Hepatic stellate cell (primary cell): Measurements from ENCODE around the gene KCNJ10.
A peak's percentile ranks its signal among the peaks of the same experiment; 100 is the strongest.

Source experiments
- DNase-seq: peaks from one replicate; pipeline ENCODE4 v3.0.0; 2011; ENCODE audit warnings: low spot score

The KCNJ10 gene

GRCh38 chr1:160024195-160024905, 45.6 kb downstream of the KCNJ10 start:
- DNase-seq: no peak

GRCh38 chr1:160022330-160023310, 47.3 kb downstream of the KCNJ10 start:
- no peak for DNase-seq

- no peak for DNase-seq
Measured at GRCh38 chr1:160021376-160022074, 48.4 kb downstream of the KCNJ10 start.

GRCh38 chr1:160020196-160020595, 49.8 kb downstream of the KCNJ10 start:
- no peak for DNase-seq

DNA sequence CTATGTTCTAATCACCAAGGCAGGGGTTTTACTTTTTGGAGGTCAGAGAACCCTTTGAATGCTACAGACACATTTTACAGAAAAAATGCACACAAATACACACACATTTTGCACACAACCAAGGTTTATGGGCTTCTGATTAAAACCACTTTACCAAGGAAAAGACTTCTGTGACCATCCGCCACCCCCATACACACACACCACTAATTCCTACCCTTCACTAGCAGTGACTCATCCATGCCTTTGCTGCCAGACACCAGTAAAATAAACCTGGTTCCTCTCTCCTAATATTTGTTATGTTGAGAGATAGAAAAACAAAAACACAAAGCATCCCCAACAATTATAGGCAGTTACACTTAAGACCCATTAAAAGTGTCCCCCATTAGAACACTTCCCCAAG, 51.1 kb downstream of the KCNJ10 start:
- DNase-seq: peak; percentile 31

- no peak for DNase-seq
Measured at GRCh38 chr1:160018347-160018746, 51.6 kb downstream of the KCNJ10 start.

GRCh38 chr1:160017592-160017991, 52.4 kb downstream of the KCNJ10 start:
- no peak for DNase-seq

GRCh38 chr1:160011781-160012180, 58.2 kb downstream of the KCNJ10 start:
- no peak for DNase-seq

GRCh38 chr1:160009801-160010200, 60.2 kb downstream of the KCNJ10 start:
- no peak for DNase-seq

DNA sequence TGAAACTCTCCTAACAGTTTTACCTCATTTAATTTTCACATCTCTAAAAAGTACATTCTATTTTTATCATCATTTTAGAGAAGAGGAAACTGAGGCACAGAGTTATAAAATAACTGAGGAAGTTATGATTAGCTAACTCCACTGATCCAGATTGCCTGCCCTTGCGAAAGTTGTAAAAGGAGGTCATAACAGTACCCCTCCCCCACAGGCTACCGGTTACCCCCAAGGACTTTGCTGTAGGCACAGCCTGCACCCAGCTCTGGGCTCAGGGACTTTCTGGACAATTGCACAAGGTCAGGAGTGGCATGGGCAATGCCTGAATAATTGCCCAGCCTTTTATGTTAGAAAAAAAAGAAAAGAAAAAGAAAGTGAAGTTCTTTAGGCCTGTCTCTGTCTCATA, 60.9 kb downstream of the KCNJ10 start:
- DNase-seq: no peak

DNA sequence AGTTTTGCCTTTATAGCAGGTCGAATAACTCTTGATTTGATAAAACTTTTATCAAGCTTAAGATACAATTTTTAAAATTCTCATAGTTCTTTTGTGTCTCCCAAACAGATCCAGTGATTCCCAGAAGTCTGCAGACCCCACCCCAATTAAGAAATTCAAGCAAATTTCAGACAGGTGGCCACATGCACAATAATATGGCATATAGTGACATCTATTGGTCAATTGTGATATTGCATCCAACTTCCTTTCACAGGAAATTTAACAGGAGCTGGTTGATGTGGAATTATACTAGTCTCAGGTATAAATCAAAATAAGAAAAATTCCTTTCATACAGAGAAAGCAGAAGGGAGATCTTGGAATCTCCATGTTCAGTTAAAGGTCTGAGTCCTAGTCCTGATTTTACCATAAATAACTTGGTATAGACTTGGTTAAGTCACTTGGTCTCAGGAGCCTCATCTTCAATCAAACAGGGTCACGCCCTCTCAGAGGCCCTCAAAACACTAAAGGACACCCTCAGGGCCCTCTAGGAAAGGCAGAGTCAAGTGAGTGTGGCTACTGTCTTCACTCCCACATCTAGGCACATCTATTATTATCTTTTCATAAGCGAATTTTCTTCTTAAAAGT, 62.3 kb downstream of the KCNJ10 start:
- no peak for DNase-seq

- DNase-seq: peak; percentile 36
Measured at GRCh38 chr1:160006312-160006940, 63.5 kb downstream of the KCNJ10 start.

GRCh38 chr1:160005070-160005469, 64.9 kb downstream of the KCNJ10 start:
- no peak for DNase-seq

GRCh38 chr1:160004425-160004824, 65.5 kb downstream of the KCNJ10 start:
- no peak for DNase-seq

DNA sequence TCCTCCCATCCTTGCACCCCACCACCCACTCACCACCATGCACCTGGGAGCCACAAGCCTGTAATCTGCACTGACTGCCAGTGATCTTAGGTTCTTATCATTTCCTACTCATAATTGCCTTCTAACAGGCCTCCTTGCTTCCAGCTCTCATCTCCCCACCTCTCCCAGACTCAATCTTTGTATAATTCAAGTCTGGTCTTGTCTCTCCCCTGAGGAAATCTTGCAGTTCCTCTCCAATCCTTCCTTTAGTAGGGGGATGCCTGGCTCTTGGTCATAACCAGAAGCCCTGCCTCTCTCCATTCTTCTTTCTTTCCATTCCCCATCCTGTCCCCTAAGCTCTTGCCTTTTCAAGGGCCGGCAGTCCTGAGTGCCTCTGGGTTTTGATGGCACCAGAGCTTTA, 66.0 kb downstream of the KCNJ10 start:
- no peak for DNase-seq

DNA sequence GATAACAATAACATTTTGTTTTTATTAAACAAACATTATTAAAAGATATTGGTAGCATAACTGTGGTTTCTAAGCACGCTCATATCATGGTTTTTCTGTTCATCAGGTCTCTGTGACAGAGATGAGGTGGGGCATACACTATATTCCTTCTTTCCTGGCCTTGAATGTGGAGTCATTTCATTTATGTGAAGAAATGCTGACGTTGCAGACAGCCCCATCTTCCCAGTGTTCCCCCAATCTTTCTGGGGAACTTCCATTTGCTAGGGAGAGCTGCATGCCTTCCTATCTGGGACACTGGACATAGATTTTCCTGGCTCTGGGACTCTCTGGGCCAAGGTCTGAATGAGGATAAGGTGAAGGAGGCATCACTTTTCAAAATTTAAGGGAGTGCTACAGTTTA, 68.5 kb downstream of the KCNJ10 start:
- no peak for DNase-seq

- no peak for DNase-seq
Measured at GRCh38 chr1:159999204-159999603, 70.8 kb downstream of the KCNJ10 start.

- peak; percentile 55 for DNase-seq
Measured at GRCh38 chr1:159996653-159997052, 73.3 kb downstream of the KCNJ10 start.

DNA sequence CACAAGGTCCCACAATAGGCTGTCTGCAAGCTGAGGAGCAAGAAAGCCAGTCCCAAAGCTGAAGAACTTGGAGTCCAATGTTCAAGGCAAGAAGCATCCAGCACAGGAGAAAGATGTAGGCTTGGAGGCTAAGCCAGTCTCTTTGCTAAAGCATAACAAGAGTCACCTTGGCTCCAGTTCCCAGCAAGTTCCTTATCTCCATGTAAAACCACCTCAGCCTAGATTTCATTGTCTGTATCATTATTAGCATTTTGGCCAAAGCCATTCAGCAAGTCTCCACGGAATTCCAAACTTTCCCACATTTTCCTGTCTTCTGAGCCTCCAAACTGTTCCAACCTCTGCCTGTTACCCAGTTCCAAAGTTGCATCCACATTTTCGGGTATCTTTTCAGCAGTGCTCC, 75.1 kb downstream of the KCNJ10 start:
- DNase-seq: no peak

GRCh38 chr1:159993911-159994310, 76.0 kb downstream of the KCNJ10 start:
- no peak for DNase-seq

GRCh38 chr1:159992161-159992560, 77.8 kb downstream of the KCNJ10 start:
- no peak for DNase-seq

DNA sequence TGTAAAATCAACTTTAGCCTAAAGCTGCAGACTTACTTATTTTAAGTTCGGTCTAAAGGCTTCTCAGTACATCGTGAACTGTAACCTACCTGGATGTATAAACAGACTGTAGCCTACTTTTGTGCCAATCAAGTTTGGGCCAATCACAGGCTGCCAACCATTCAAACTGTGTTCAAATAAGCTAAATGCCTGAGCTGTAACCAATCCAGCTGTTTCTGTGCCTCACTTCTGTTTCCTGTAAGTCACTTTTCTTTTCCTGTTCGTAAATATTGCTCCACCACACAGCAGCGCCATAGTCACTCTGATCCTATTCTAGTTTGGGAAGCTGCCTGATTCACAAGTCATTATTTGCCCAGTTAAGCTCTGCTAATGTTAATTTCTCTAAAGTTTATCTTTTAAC, 78.4 kb downstream of the KCNJ10 start:
- DNase-seq: no peak
